HG02981 (cell line): ENCODE measurements around the gene MSH2.
"Not testable (repeated sequence)": the region's sequence is repeated elsewhere in the genome, so short reads cannot be mapped to it uniquely, and the experiment has no call there.

ENCODE experiments used
- ATAC-seq: cut with Tn5 transposase; IDR thresholded peaks from one replicate; pipeline ENCODE4 v1.9.1; 2021; ENCODE audit warnings: mild to moderate bottlenecking, moderate library complexity; ENCODE audit not compliant: unreplicated experiment

Gene MSH2

GRCh38 chr2:47402805-47403608 lies at the start of gene MSH2:
TSS of gene MSH2 (plus strand) at chr2:47403156. CDS start at chr2:47403192, 36 bp downstream.
- peak; percentile 91 for ATAC-seq

- no peak for ATAC-seq
Observed at GRCh38 chr2:47354013-47354847, 48.7 kb upstream of the MSH2 start.

DNA sequence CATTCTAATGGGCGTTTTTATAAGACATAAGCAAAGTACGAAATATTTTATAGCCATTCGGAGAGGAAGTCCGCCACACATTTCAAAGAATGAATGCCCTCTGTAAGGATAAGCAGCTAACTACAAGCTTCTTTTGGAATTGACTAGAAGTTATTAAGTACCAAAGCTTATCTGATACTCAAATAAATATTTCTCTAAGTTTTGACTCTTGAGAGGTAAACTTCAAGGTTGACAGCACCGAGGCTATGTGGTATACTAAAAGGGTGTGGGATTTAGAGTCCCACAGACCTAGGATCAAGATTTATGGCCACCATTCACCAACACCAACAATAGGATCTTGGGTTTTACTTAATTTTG lies 48.1 kb upstream of the MSH2 start:
- no peak for ATAC-seq

GRCh38 chr2:47357483-47357882 lies 45.5 kb upstream of the MSH2 start:
- no peak for ATAC-seq

DNA sequence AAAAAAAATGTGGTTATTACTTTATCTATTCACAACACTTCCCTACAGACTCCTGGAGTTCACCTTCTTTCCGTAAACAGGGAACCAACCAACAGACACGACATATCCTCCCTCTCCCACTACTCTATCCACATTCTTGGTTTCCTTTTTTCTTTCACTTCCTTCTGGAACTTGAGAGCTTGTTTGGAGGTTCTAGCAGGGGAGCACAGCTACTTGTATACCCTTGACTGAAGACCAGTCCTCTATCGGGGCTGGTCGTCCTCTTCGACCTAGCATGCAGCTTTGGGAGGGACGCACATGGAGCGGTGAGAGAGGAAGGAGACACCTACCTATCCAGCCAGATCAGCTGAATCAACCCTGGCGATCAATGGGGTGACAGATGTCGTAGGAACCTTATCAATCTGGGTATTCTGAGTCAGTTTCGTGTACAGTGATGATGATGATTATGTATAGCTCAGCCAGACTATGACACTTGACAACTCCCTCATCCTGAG lies 43.5 kb upstream of the MSH2 start:
- ATAC-seq, result no peak

GRCh38 chr2:47360283-47360682 lies 42.7 kb upstream of the MSH2 start:
- ATAC-seq, result no peak

DNA sequence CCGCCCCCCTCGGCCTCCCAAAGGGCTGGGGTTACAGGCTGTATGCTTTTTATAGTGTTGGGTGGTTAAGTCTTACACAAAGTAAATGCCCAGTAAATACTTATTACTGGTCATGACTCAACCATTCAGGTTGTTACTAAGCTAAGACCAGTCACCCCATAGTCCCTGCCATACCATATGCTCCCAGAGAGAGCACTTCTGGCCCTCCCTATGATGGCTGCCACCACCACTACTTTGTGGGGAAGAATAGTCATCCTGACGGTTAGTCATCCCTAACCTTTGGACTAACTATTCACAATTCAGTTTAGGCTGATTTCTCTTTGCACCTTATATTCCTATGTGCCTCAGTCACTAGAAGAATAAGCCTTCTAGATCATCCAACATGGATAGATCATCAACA lies 42.0 kb upstream of the MSH2 start:
- no peak for ATAC-seq

DNA sequence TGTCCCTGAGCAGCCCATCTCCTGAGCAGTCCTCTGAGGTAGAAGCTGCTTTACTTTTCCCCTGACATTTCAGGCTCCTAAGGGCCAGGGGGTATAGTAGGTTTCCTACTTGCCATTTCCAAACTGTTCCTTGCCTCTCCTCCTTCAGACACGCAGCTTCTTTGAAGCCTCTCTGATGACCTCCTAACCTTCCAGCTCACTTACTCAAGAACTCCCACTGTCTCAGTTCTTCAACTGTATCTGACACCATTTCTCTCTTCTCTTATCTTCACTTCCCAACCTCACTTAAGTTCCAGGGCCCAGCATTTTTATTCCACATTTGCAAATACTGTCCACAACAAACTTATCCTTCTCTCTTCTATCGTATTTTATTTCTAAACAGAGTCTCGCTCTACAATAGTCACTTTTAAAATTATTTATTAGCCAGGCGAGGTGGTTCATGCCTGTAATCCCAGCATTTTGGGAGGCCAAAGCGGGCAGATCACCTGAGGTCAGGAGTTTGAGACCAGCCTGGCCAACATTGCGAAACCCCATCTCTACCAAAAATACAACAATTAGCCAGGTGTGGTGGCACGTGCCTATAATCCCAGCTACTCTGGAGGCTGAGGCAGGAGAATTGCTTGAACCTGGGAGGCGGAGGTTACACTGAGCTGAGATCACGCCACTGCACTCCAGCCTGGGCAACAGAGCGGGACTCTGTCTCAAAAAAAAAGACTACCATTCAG lies 41.3 kb upstream of the MSH2 start:
- not testable (repeated sequence) for ATAC-seq

- ATAC-seq, result no peak
Observed at GRCh38 chr2:47373747-47374146, 29.2 kb upstream of the MSH2 start.

DNA sequence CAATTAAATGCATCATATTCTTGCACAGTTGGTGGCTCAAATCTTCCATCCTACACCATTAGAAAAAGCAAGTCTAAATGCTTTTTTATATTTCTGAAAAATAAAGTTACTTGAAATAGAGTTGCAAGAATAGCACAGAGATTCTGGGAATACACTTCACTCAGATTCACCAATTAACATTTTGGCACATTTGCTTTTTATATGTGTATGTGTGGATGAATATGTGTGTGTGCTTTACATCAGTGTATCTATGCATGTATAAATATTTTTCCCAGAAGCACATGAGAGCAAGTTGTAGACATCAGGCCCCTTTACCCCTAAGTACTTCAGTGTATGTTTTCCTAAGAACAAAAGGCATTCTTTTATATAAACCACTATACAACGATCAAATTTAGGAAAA lies 27.6 kb upstream of the MSH2 start:
- ATAC-seq, result no peak

DNA sequence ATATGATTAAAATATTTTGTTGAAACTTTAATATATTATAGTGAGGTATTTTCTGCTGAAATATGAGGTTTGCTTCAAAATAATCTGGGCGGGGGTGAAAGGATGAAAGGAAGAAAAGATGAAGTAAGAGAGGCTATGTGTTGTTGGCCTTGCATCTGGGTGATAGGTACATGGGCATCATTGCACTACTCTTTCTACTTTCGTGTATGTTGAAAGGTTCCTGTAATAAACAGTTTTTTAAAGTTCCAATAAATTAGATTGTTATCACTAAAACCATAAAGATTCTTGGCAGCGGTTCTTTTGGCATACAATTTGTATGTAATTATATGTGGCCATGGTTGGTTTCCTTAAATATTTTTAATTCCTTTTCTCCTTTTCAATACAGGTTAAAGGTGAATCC lies 23.6 kb upstream of the MSH2 start:
- no peak for ATAC-seq

DNA sequence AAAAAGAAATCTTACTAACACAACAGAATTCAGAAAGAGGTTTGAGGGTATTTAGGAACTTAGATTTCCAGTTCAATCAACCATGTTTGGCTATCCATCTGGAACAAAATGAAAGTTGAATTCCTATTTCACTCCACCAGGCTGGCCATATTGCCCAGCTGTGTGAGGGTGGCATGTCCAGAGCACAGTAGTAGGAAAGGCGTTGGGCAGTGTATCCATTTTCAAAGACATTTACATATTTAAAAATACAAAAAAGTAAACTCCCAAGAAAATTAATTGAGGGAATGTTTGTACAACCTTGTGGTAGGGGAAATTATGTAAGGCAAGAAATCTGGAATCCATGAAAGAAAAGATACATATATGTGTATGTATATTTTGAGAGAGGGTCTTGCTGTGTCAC lies 21.5 kb upstream of the MSH2 start:
- ATAC-seq, result no peak

DNA sequence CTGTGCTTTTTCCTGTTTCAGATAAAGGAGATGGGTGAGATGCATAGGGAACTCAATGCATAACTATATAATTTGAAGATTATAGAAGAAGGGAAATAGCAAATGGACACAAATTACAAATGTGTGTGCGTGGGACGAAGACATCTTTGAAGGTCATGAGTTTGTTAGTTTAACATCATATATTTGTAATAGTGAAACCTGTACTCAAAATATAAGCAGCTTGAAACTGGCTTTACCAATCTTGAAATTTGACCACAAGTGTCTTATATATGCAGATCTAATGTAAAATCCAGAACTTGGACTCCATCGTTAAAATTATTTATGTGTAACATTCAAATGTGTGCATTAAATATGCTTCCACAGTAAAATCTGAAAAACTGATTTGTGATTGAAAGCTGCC lies 16.4 kb upstream of the MSH2 start:
- no peak for ATAC-seq

DNA sequence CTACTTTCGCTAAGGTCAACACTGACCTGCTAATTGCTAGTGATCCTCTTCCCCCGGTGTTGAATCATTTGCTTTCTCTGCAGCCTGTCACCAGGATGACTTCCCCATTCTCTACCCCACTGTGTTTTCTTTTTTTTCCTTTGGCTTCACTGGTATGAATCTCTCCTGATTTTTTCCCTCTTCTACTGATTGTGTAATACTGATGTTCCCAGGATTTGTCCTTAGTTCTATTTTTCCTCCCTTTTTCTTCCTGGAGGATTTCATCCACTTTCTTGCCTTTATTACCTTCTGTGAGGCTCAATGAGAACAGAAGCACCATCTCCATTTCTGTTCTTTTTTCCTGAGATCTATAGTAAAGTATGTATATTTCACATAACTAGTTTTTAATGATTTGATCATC lies 14.1 kb upstream of the MSH2 start:
- no peak for ATAC-seq

GRCh38 chr2:47389692-47390091 lies 13.3 kb upstream of the MSH2 start:
- ATAC-seq, result no peak

GRCh38 chr2:47401789-47402554 lies 984 bp upstream of the MSH2 start:
- no peak for ATAC-seq

DNA sequence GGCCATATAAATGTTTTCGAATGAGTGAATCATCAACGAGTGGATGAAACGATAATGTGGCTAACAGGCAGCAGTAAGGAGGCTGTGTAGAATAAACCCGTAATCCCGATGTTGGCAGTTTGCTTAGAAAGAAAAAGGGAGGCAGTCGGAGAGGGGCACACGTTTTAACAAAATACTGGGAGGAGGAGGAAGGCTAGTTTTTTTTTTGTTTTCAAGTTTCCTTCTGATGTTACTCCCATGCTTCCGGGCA lies 476 bp upstream of the MSH2 start:
- no peak for ATAC-seq

GRCh38 chr2:47403609-47404193 lies 745 bp downstream of the MSH2 start:
- no peak for ATAC-seq

DNA sequence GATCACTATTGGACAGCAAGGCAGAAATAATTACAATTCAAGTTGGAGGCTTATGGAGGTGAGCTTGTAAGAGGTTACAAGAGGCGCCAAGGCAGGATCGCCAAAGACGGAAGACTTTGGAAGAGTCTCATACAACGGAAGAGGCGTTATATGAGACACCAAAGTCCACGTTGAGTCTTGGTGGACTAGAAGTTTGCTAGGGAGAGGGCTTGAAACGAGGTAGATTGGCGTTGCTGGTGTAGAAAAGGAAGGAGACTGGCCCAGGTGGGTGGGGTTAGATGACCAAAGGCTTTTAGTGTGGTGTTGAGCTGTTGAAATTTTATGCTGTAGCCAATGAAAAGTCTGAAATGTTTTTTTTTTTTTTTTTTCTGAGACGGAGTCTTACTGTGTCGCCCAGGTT lies 1.4 kb downstream of the MSH2 start:
- ATAC-seq, result no peak

GRCh38 chr2:47405757-47406156 lies 2.8 kb downstream of the MSH2 start:
- no peak for ATAC-seq
